Subcutaneous adipose tissue (tissue), 4 donors: ENCODE data around the gene RELB. TPM values are rescaled to one million over a fixed set of nuclear protein-coding genes. Genes with fewer than 3 reads are reported as not detected.

Experiments used
- total RNA-seq, 4 donors: library from RNA; depleted of rRNA; stranded (reverse); fragments of >200 nt; gene quantifications; one replicate each; pipeline ENCODE4 v1.1.0, GENCODE V29; 2016
- TF ChIP-seq, protein P1 (sequence below): fragments of 450-650 bp; IDR thresholded peaks from one replicate; pipeline ENCODE4 v1.5.1; 2016; ENCODE audit warnings: low read depth, mild to moderate bottlenecking, control low read depth, antibody characterized with exemption, moderate library complexity

RELB gene, protein sequence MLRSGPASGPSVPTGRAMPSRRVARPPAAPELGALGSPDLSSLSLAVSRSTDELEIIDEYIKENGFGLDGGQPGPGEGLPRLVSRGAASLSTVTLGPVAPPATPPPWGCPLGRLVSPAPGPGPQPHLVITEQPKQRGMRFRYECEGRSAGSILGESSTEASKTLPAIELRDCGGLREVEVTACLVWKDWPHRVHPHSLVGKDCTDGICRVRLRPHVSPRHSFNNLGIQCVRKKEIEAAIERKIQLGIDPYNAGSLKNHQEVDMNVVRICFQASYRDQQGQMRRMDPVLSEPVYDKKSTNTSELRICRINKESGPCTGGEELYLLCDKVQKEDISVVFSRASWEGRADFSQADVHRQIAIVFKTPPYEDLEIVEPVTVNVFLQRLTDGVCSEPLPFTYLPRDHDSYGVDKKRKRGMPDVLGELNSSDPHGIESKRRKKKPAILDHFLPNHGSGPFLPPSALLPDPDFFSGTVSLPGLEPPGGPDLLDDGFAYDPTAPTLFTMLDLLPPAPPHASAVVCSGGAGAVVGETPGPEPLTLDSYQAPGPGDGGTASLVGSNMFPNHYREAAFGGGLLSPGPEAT
- 1 to 10 TPM in 3 of 4 donors, under 1 TPM in 1; 0.49 to 9.4 (median 5.8) TPM for total RNA-seq

DNA sequence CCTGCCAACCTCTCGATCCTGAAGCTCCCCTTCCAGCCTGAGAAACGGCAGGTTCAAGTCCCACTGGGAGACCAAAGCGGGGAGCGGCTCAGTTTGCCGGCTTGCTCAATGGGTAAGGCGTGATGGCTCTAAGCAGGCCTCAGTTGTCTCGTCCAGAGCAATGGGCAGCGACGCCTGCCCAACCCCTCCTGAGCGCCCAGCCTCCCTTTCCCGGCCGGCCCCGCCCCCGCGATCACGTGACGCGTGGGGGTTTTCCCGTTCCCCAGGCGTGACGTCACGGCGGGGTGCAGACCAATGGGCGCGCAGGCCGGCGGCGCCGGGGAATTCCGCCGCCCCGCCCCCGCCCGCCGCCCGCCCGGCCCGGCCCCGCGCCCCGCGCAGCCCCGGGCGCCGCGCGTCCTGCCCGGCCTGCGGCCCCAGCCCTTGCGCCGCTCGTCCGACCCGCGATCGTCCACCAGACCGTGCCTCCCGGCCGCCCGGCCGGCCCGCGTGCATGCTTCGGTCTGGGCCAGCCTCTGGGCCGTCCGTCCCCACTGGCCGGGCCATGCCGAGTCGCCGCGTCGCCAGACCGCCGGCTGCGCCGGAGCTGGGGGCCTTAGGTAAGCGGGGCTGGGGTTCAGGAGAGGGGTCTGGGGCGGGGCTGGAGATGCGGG lies at the start of gene RELB:
Gene RELB (plus strand): TSS at position 378 of the 653 bp plus-strand sequence. CDS start 116 bp downstream, at position 494.
- TF ChIP-seq, protein P1, sequence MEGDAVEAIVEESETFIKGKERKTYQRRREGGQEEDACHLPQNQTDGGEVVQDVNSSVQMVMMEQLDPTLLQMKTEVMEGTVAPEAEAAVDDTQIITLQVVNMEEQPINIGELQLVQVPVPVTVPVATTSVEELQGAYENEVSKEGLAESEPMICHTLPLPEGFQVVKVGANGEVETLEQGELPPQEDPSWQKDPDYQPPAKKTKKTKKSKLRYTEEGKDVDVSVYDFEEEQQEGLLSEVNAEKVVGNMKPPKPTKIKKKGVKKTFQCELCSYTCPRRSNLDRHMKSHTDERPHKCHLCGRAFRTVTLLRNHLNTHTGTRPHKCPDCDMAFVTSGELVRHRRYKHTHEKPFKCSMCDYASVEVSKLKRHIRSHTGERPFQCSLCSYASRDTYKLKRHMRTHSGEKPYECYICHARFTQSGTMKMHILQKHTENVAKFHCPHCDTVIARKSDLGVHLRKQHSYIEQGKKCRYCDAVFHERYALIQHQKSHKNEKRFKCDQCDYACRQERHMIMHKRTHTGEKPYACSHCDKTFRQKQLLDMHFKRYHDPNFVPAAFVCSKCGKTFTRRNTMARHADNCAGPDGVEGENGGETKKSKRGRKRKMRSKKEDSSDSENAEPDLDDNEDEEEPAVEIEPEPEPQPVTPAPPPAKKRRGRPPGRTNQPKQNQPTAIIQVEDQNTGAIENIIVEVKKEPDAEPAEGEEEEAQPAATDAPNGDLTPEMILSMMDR: no peak

DNA sequence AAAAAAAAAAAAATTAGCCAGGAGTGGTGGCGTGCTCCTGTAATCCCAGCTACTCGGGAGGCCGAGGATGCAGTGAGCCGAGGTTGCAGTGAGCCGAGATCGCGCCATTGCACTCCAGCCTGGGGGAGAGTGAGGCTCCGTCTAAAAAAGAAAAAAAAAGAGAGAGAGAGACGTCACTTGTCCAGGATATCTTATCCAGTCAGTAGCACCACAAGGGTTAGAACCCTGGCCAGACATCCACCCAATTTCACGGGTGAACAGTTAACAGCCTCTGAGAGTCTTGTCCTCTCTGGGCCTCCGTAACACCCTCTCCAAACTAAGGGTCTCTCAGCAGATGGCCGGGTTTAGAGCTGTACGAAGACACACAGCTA lies 47.0 kb upstream of the RELB start:
- TF ChIP-seq, protein P1: no peak

DNA sequence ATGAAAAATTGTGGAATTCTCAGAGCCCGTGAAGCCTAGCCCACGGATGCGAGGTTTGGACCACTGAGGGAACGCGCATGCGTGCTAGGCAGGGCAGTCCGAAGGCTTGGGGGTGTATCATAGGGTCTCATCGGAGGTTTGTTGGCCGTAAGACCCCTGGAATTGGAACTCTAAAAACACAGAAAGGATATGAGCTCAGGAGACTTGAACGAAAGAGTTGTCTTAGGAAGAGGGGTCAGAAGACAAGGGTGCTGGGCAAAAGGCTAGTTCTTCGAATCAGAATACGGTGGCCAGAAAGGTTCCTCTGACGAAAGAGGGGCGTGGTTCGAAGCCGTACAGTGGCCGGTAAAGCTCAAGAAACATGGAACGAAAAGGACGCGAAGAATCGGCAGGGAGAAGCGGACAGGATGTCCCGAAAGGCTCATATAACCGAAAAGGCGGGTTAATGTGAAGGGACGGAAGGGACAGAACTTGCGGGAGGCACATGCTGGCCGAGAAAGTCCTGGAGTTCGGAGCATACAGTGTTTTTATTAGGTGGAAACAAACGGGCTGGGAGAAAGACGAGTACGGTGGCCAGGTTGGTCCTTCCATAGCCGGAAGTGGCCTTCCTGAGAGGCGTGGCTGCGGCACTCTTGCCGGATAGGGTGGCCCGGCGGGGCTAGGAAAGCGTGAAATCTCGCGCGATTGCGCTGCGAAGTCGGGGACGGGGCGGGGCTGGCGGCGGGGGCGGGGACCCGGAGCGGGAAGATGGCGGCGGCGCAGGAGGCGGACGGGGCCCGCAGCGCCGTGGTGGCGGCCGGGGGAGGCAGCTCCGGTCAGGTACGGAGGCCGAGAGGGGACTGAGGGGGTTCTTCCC lies 46.4 kb upstream of the RELB start, which contains the start of gene CLPTM1:
Gene CLPTM1 (plus strand): TSS at position 732 of the 856 bp plus-strand sequence. CDS start 16 bp downstream, at position 748.
- TF ChIP-seq, protein P1: no peak

DNA sequence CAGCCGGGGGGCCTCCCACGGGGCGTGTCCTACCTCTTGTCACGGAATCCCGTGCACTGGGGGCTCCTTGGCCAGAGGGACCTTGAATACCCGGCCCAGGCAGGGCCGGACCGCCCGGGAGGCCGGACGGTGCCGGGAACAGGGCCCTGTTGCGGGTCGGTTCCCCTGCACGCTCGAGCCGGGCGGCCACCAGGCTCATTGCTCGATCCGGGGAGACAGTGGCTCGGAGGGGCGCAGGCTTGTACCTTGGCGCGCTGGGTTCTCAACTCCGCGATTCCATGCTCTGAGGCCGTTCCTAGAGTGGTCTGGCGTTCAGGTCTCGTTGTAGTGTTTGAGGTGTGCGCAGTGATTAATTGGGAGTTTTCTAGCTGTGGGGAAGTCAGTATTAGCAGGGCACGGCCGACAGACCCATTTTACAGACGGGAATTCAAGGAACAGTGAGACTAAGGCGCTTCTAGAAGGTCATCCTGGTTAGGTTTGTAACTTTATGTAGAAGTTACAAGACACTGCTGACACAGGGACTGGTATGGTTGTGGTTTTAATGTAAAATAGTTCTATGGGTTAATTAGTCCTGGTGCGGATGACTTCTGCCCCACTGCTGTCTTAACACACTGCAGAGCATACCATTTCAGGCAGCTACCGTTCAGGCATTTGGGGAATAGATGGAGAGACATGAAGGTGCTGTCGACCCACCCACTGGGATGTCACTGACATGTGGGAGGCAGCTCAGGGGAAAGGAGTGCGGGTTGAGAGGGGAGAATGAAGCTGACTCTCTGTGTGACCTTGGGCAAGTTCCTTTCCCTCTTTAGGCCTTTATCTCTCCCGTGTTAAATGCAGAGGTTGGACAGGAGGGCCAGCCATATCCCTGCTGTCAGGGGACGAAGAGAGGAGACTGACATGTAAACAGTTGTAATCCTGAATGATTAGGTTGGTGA lies 45.5 kb upstream of the RELB start:
- TF ChIP-seq, protein P1: no peak

DNA sequence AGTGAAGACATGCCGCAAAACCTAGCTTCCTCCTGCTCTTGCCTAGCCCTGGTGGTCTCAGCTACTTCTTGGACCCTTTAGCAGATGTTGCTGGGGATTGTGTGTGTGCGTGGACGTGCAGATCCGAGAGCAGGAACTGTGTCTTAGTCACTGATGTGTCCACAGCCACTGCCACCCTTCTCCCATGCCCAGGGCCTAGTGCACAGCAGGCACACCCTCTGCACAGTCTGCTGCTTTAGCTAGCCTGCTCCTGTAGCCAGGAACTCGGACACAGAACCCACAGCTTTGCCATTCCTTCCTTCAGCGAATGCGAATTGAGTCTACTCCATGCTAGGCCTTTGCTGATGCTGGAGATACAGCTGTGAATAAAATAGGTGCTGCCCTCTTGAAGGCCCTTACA lies 43.7 kb upstream of the RELB start:
- TF ChIP-seq, protein P1: no peak

DNA sequence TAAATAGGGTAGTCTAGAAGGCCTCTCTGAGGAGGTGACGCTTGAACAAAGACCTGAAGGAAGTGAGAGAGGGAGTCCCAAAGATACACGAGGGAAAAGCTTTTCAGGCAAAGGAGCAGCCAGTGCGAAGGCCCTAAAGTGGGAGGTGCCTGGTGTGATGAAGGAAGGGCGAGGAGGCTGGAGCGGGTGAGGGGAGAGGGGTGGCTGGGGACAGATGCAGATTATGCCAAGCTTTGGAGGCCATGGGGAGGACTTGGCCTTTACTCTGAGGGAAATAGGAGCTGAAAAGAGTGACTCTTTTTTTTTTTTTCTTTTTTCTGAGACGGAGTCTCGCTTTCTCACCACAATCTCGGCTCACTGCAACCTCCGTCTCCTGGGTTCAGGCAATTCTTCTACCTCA lies 43.2 kb upstream of the RELB start:
- TF ChIP-seq, protein P1: no peak
